Measurements from ENCODE around the gene EIF4G1.

The EIF4G1 gene

GRCh38 chr3:184368116-184368515 lies 53.7 kb downstream of the EIF4G1 start:
- no peak for DNase-seq

- peak; percentile 53 for DNase-seq
Observed at GRCh38 chr3:184368586-184369183, 54.3 kb downstream of the EIF4G1 start.

GRCh38 chr3:184371570-184372018 lies 57.2 kb downstream of the EIF4G1 start:
- DNase-seq: peak; percentile 88

DNA sequence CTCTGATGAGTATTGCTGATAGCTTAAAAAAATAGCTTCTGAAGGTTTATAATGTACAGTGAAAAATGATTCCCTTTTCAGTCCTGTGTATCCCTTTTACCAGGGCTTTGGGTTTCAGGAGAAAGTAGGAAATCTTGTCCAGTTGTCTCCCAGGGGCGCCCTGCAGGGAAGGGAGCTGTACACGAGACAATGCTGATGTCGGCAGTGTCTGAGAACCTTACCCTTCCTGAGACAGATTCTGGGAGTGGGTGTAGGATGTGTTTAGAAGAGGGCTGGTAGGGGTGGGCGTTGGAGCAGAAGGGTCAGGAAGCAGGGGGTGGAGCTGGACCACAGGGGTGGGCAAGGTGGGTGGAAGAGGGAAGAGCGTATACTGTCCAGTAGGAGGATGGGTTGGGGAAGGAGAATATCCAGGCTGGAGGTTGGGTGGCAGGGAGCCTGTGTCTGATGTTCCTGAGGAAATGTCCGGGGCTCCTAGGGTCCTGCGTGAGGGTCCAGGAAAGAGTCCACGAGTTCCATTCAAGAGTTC lies 58.0 kb downstream of the EIF4G1 start:
- no peak for DNase-seq

DNA sequence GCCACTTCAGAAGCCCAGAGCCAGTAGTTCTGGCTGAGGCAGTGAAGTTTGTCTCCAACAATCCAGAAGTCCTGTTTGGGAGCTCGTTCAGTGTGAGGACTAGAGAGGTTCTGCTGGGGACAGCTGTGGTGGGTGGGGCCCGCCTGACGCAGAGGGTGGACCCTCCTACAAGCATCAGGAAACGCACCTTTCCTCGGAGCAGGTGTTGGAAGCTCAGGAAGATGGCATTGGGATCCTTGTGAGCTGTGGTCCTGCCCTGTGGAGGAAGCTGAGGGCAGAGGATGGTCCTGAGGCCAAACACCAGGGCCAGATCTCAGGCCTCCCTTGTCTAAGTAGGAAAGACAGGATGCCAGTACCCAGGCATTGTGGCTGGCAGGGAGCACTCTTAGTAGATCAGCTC lies 58.5 kb downstream of the EIF4G1 start:
- DNase-seq: no peak

GRCh38 chr3:184373422-184373821 lies 59.0 kb downstream of the EIF4G1 start:
- no peak for DNase-seq

DNA sequence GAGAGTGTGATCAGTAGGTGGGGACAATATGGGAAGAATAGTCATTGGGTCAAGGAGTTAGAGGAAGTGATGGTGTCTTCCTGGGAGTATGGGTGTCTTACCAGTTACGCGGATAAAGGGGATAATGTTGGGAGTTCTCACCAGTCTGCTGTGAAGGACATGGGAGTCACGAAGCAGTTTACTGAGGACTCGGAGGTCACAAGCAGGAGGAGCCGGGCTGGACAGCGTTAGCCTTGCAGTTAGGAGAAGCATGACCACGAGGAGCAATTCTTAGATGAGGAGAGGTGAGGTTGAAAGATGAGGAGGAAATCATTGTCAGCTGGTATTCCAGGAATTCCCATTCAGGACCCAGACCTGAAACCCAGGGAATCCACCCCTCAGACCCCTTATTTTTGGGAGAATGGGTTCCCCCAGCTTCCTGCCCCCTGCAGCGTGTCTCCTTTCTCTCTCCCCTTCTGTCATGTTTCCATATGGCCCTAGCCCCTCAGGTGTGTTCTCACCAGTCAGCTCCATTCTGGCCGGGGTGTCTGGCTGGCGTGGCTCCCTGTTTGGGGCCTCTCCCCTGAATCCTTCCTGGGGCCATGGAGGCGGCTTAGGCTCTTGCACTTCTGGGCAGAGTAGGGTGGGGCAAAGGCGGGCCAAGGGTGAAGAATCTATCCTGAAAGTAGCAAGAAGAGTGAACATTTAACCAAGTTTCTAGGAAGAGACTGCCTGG lies 61.5 kb downstream of the EIF4G1 start:
- DNase-seq: no peak

DNA sequence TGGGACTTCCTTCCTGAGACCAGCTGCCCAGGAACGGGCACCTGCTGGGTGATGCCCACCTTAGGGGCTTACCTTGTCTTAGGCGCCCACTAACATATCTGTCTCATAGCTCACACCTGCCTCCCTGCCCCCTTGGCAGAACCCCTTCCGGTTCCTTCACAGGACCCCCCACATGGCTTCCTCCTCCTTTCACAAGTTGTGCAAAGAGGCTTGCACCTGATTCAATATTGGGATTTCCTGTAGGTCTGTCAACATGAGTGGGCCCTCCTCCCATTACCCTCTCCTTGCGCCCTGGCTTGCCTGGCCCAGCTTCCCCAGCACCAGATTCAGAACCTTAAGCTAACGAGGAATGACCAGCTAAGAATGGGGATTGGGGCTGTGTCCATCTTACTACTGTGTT lies 63.0 kb downstream of the EIF4G1 start:
- no peak for DNase-seq

- DNase-seq: no peak
Observed at GRCh38 chr3:184377882-184378445, 63.6 kb downstream of the EIF4G1 start, which contains the start of gene THPO. Gene THPO, minus strand, starts transcription at chr3:184378207. Its CDS starts 1,948 bp downstream, at chr3:184376259.

- no peak for DNase-seq
Observed at GRCh38 chr3:184378651-184379357, 64.4 kb downstream of the EIF4G1 start.

DNA sequence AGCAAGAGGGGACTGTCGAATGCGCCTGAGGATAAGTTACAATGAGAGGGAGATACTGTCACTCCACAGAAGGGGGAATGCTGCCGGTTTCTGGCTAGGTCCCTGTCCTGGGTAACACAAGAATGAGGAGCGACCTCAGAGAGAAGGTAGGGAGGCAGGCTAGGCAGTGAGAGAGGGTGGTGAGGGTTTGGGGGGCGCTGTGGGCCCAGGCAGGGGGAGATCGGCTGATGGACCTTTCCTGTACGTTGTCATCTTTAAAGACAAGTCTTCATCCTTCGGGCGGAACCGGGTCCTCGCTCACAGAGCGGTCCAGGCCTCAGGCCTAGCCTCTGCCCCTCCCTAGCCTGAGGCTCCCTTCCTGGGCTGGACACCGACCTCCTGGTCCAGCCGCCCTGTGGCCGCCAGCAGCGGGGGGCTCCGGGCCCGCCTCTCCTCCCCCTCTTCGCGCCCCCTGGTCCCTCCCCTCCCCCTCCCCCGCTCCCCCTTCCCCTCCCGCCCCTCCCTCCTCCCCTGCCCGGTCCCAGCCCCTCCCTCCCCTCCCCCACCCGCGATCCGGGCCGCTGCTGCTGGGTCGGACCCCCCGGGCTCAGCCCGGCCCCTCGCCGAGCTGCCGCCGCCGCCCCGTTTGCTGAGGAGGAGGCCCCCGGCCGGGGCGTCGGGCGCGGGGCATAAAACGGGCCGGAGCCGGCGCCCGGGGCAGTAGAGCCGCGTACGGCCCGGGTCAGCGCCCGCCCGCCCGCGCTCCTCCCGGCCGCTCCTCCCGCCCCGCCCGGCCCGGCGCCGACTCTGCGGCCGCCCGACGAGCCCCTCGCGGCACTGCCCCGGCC lies 65.2 kb downstream of the EIF4G1 start, which contains the start of gene CHRD:
TSS of gene CHRD (plus strand) at position 697 of the 827 bp plus-strand sequence. CDS start 265 bp downstream, outside the sequence.
- DNase-seq: no peak

GRCh38 chr3:184380185-184380626 lies 65.8 kb downstream of the EIF4G1 start:
- peak; percentile 47 for DNase-seq

- no peak for DNase-seq
Observed at GRCh38 chr3:184380627-184381260, 66.3 kb downstream of the EIF4G1 start.

DNA sequence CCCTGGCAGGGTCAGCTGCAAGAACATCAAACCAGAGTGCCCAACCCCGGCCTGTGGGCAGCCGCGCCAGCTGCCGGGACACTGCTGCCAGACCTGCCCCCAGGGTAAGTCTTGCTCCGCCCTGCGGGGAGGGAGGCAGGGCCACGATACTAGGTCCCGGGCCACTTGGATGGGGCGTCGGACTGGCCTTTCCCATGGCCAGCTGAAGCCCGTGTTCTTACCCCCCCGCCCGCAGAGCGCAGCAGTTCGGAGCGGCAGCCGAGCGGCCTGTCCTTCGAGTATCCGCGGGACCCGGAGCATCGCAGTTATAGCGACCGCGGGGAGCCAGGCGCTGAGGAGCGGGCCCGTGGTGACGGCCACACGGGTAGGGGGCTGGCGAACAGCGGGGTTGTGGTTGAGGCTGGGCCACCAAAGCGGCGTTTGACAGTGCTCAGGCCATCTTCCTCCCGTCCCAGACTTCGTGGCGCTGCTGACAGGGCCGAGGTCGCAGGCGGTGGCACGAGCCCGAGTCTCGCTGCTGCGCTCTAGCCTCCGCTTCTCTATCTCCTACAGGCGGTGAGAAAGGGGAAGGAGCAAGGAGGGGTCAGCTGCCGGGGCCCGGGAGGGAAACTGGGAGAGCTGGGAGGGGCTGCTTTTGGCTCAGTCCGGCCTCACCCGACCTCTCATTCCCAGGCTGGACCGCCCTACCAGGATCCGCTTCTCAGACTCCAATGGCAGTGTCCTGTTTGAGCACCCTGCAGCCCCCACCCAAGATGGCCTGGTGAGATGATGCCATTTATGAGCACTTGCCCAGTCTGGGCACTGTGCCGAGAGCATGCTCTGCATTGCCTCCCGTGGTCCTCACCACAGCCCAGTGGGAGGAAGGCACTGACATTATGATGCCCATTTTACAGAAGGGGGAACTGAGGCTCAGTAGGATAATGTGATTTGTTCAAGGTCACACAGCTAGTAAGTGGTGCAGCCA lies 67.1 kb downstream of the EIF4G1 start:
- no peak for DNase-seq

DNA sequence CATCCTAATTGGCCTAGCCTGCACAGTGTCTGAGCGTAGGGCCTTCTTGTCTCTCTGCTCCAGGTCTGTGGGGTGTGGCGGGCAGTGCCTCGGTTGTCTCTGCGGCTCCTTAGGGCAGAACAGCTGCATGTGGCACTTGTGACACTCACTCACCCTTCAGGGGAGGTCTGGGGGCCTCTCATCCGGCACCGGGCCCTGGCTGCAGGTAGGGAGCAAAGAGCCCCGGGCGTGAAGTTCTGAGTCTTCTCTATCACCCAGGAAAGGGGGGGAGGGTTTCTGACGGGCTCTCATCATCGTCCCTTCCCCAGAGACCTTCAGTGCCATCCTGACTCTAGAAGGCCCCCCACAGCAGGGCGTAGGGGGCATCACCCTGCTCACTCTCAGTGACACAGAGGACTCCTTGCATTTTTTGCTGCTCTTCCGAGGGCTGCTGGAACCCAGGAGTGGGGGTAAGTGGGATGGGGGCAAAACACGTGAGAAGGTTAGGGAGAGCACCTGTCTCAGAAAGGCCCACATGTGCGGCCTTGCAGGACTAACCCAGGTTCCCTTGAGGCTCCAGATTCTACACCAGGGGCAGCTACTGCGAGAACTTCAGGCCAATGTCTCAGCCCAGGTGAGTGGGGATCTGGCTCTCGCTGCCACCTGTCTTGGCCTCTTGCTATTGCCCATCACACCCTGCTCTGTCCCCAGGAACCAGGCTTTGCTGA lies 68.1 kb downstream of the EIF4G1 start:
- no peak for DNase-seq

DNA sequence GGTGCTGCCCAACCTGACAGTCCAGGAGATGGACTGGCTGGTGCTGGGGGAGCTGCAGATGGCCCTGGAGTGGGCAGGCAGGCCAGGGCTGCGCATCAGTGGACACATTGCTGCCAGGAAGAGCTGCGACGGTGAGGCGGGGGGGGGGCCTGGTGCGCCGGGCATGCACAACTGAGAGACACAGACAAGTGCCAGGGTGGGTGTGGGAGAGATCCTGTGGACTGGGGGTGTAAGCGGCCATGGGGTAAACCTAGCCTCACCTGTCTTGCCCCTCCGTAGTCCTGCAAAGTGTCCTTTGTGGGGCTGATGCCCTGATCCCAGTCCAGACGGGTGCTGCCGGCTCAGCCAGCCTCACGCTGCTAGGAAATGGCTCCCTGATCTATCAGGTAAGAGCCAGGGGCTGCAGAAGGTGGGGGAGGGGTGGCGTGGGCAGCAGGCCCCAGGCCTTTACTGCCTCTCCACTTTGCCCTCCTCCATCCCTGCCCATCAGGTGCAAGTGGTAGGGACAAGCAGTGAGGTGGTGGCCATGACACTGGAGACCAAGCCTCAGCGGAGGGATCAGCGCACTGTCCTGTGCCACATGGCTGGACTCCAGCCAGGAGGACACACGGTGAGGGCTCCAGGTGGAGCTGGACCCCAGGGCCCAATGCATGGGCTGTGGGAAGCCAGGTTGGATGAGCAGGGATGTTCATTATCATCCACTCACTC lies 68.8 kb downstream of the EIF4G1 start:
- DNase-seq: no peak

GRCh38 chr3:184384342-184384741 lies 69.9 kb downstream of the EIF4G1 start:
- no peak for DNase-seq
